IMR-90 (cell line): ENCODE measurements around the gene CDH23. TPM values are rescaled to one million over a fixed set of nuclear protein-coding genes. Genes with fewer than 3 reads are reported as not detected.

ENCODE experiments used
- ATAC-seq: fragments of 200-7000 bp; cut with Tn5 transposase; 2 replicates; pipeline ENCODE4 v1.9.1; 2020; ENCODE audit warnings: low read depth, mild to moderate bottlenecking, moderate library complexity
- BruUV-seq: library from RNA; stranded (reverse); fragments of 400-500 nt; replicated peaks from 2 replicates; lab custom pipeline; 2021; lab: Mats Ljungman, UMichigan
- CTCF ChIA-PET: fragments of 300-600 bp; formaldehyde crosslinking; extraction: SDS; loops from one replicate; lab custom pipeline; 2021; ENCODE audit warnings: antibody characterized with exemption; lab: Yijun Ruan, JAX
- POLR2A ChIA-PET: fragments of 300-600 bp; sonication (Branson Sonifier 250); formaldehyde crosslinking; loops from one replicate; lab custom pipeline; 2022; ENCODE audit warnings: antibody characterized with exemption; ENCODE audit not compliant: unreplicated experiment; lab: Charles Lee
- DNase-seq: peaks from one replicate; pipeline ENCODE4 v3.0.0; 2013
- H2AFZ ChIP-seq: replicated peaks from 2 replicates; pipeline ENCODE3; 2013; ENCODE audit warnings: low read length, mild to moderate bottlenecking; ENCODE audit not compliant: poor library complexity
- H2AK5ac ChIP-seq: 2 replicates; pipeline ENCODE4 v1.6.1; 2013; ENCODE audit warnings: low read depth, low read length, inconsistent platforms
- H2AK9ac ChIP-seq: replicated peaks from 2 replicates; pipeline ENCODE3; 2013; ENCODE audit warnings: mild to moderate bottlenecking, low read depth, low read length, moderate library complexity; ENCODE audit not compliant: poor library complexity
- H2BK120ac ChIP-seq: 2 replicates; pipeline ENCODE4 v1.6.1; 2013; ENCODE audit warnings: low read depth, low read length, inconsistent platforms
- H2BK15ac ChIP-seq: 3 replicates; pipeline ENCODE4 v1.6.1; 2013; ENCODE audit warnings: low read depth, low read length, inconsistent platforms
- H2BK20ac ChIP-seq: 2 replicates; pipeline ENCODE4 v1.6.1; 2013; ENCODE audit warnings: low read depth, mild to moderate bottlenecking, inconsistent platforms, low read length, moderate library complexity
- H2BK5ac ChIP-seq: 2 replicates; pipeline ENCODE4 v1.6.1; 2013; ENCODE audit warnings: mild to moderate bottlenecking, low read depth, low read length, inconsistent platforms; ENCODE audit not compliant: poor library complexity, severe bottlenecking
- H3K14ac ChIP-seq: replicated peaks from 2 replicates; pipeline ENCODE4 v1.6.1; 2013; ENCODE audit warnings: low read depth, low read length, inconsistent platforms
- H3K18ac ChIP-seq: 2 replicates; pipeline ENCODE4 v1.6.1; 2013; ENCODE audit warnings: low read depth, low read length, control low read depth
- H3K23ac ChIP-seq: 2 replicates; pipeline ENCODE4 v1.6.1; 2013; ENCODE audit warnings: low read depth, low read length, inconsistent platforms
- H3K27ac ChIP-seq: 2 replicates; pipeline ENCODE4 v1.5.1; 2013; ENCODE audit warnings: mild to moderate bottlenecking, control low read depth, low read length; ENCODE audit not compliant: insufficient read depth
- H3K27me3 ChIP-seq: 2 replicates; pipeline ENCODE4 v1.6.1; 2013; ENCODE audit warnings: low read length; ENCODE audit not compliant: control insufficient read depth, insufficient read depth
- H3K36me3 ChIP-seq: 2 replicates; pipeline ENCODE4 v1.6.1; 2013; ENCODE audit warnings: low read length, mixed read lengths; ENCODE audit not compliant: control insufficient read depth, insufficient read depth
- H3K4ac ChIP-seq: 2 replicates; pipeline ENCODE4 v1.6.1; 2013; ENCODE audit warnings: low read depth, low read length, inconsistent platforms
- H3K4me1 ChIP-seq: 2 replicates; pipeline ENCODE4 v1.6.1; 2013; ENCODE audit warnings: low read length, mixed read lengths; ENCODE audit not compliant: control insufficient read depth, insufficient read depth
- H3K4me2 ChIP-seq: 2 replicates; pipeline ENCODE4 v1.6.1; 2013; ENCODE audit warnings: low read depth, mild to moderate bottlenecking, control low read depth, low read length, moderate library complexity
- H3K4me3 ChIP-seq: 2 replicates; pipeline ENCODE4 v1.5.1; 2013; ENCODE audit warnings: low read depth, mild to moderate bottlenecking, control low read depth, low read length, moderate library complexity; ENCODE audit not compliant: insufficient read depth
- H3K56ac ChIP-seq: 2 replicates; pipeline ENCODE4 v1.6.1; 2013; ENCODE audit warnings: low read length, inconsistent platforms; ENCODE audit not compliant: insufficient read depth; ENCODE audit errors: extremely low read depth
- H3K79me1 ChIP-seq, 2 experiments: 2 replicates each; pipeline ENCODE4 v1.6.1; 2013; ENCODE audit warnings: low read length in 2 of 2, inconsistent platforms in 1 of 2, low read depth in 1 of 2
- H3K9ac ChIP-seq: 2 replicates; pipeline ENCODE4 v1.6.1; 2013; ENCODE audit warnings: low read depth, low read length, control low read depth
- H3K9me1 ChIP-seq: 2 replicates; pipeline ENCODE4 v1.6.1; 2013; ENCODE audit warnings: low read length, inconsistent platforms; ENCODE audit not compliant: insufficient read depth
- H3K9me3 ChIP-seq: 2 replicates; pipeline ENCODE4 v1.6.1; 2013; ENCODE audit warnings: low read length; ENCODE audit not compliant: control insufficient read depth, insufficient read depth
- H4K20me1 ChIP-seq: 2 replicates; pipeline ENCODE4 v1.6.1; 2013; ENCODE audit warnings: low read length, inconsistent platforms; ENCODE audit not compliant: insufficient read depth
- H4K5ac ChIP-seq: 2 replicates; pipeline ENCODE4 v1.6.1; 2013; ENCODE audit warnings: mild to moderate bottlenecking, low read depth, low read length, control low read depth
- H4K8ac ChIP-seq, 2 experiments: 2 replicates each; pipeline ENCODE4 v1.6.1; 2013; ENCODE audit warnings: low read depth in 2 of 2, low read length in 2 of 2, control low read depth in 1 of 2, inconsistent platforms in 1 of 2
- H4K91ac ChIP-seq: 2 replicates; pipeline ENCODE4 v1.6.1; 2013; ENCODE audit warnings: low read depth, low read length, inconsistent platforms; ENCODE audit not compliant: insufficient read depth
- BHLHE40 ChIP-seq: fragments of 150-350 bp; IDR thresholded peaks from 2 replicates; pipeline ENCODE4 v1.6.1; 2016; ENCODE audit warnings: mild to moderate bottlenecking, low read depth, low read length
- CHD1 ChIP-seq: IDR thresholded peaks from 2 replicates; pipeline ENCODE4 v1.6.1; 2012; ENCODE audit warnings: low read depth, low read length, improper control_type of control experiment
- CTCF ChIP-seq: conservative IDR thresholded peaks from 2 replicates; pipeline ENCODE4 v1.5.1; 2012; ENCODE audit warnings: mild to moderate bottlenecking, low read depth, low read length, improper control_type of control experiment
- ELK1 ChIP-seq: fragments of 150-350 bp; IDR thresholded peaks from 2 replicates; pipeline ENCODE4 v1.6.1; 2016; ENCODE audit warnings: low read depth, mild to moderate bottlenecking, low read length, moderate library complexity, borderline replicate concordance
- FOS ChIP-seq: fragments of 150-350 bp; IDR thresholded peaks from 2 replicates; pipeline ENCODE4 v1.6.1; 2016; ENCODE audit warnings: low read depth, low read length
- MAFK ChIP-seq: IDR thresholded peaks from 2 replicates; pipeline ENCODE4 v1.6.1; 2012; ENCODE audit warnings: low read depth, low read length, improper control_type of control experiment
- MAZ ChIP-seq: IDR thresholded peaks from 2 replicates; pipeline ENCODE4 v1.6.1; 2012; ENCODE audit warnings: low read depth, mild to moderate bottlenecking, low read length, improper control_type of control experiment, moderate library complexity, borderline replicate concordance
- POLR2A ChIP-seq: IDR thresholded peaks from 2 replicates; pipeline ENCODE4 v1.6.1; 2012; ENCODE audit warnings: mild to moderate bottlenecking, low read depth, low read length
- RAD21 ChIP-seq: IDR thresholded peaks from 2 replicates; pipeline ENCODE4 v1.6.1; 2012; ENCODE audit warnings: low read length, improper control_type of control experiment
- RFX5 ChIP-seq: IDR thresholded peaks from 2 replicates; pipeline ENCODE4 v1.8.0; 2012; ENCODE audit warnings: low read depth, mild to moderate bottlenecking, low read length, moderate library complexity
- USF2 ChIP-seq: fragments of 150-350 bp; IDR thresholded peaks from 2 replicates; pipeline ENCODE4 v1.6.1; 2017; ENCODE audit warnings: mild to moderate bottlenecking, antibody characterized with exemption, low read length, low read depth
- WGBS, 2 experiments: methylation state at CpG; one replicate each; pipeline versions ENCODE4 v1.1.5 to v1.1.7; 2013; ENCODE audit warnings: missing lambda C conversion rate in 2 of 2; ENCODE audit not compliant: insufficient read length in 1 of 2; ENCODE audit errors: extremely low coverage in 2 of 2; 5-methylcytosine and 5-hydroxymethylcytosine counted together
- dilution Hi-C: fragments of 300-500 bp; cut with HindIII; formaldehyde crosslinking; loops from one replicate; pipeline ENCODE4 v1.14.3; 2018; ENCODE audit warnings: low sequenced_read_pairs; ENCODE audit not compliant: unreplicated experiment
- in situ Hi-C: fragments of 300-500 bp; cut with MboI; formaldehyde crosslinking; loops from 3 replicates; pipeline ENCODE4 v1.14.3; 2019; ENCODE audit warnings: low sequenced_read_pairs, inconsistent platforms, mixed read lengths
- intact Hi-C: fragments of 100-400 bp; cut with micrococcal nuclease; formaldehyde crosslinking; loops from 2 replicates; pipeline ENCODE4 v1.10.0; 2022
- polyA plus RNA-seq, 3 experiments: library from polyadenylated mRNA; depleted of rRNA; stranded (reverse); fragments of >200 nt; gene quantifications; 2 replicates each; pipeline ENCODE4 v1.2.3, GENCODE V29; 2012; ENCODE audit warnings: low replicate concordance in 1 of 3
- total RNA-seq: library from RNA; depleted of rRNA; stranded (reverse); fragments of >200 nt; gene quantifications from 2 replicates; pipeline ENCODE4 v1.2.3, GENCODE V29; 2012

Gene CDH23
- total and polyA plus RNA-seq, 2 of the 4 experiments (the other 2 are of a cell fraction): under 0.01 to 0.03 TPM

- H2AK9ac ChIP-seq: no peak overlapping the region
- CTCF ChIA-PET: no interaction called here
- no peak overlapping the region for H3K9ac ChIP-seq
- H3K27me3 ChIP-seq: peaks cover 44% of the 10 kb centered on the region
- H3K27ac ChIP-seq: no peak overlapping the region
- H2BK5ac ChIP-seq: no peak overlapping the region
- H3K56ac ChIP-seq: no peak overlapping the region
- 33% methylated on average over 4 of the region's 5 CpGs; no CpG with 5 or more reads in 1 of the 2 experiments for WGBS, 2 experiments
- no peaks in the 10 kb centered on the region for H3K79me1 ChIP-seq
- in situ Hi-C loops: no loop called here
- no TSS peak for BruUV-seq
- intact Hi-C loops: no loop called here
- H2BK20ac ChIP-seq: no peak overlapping the region
- H2BK15ac ChIP-seq: no peak overlapping the region
- H4K5ac ChIP-seq: no peak overlapping the region
- no peaks in the 10 kb centered on the region for H3K9me1 ChIP-seq
- no peak overlapping the region for H3K18ac ChIP-seq
- H3K36me3 ChIP-seq: no peaks in the 10 kb centered on the region
- H2AK5ac ChIP-seq: no peak overlapping the region
- H4K91ac ChIP-seq: no peak overlapping the region
- H3K4me1 ChIP-seq: no peaks in the 10 kb centered on the region
- H3K9me3 ChIP-seq: no peaks in the 10 kb centered on the region
- no peak overlapping the region for H3K14ac ChIP-seq
- ATAC-seq (no peak), DNase-seq (no peak)
- no peak overlapping the region for H2AFZ ChIP-seq
- no peak overlapping the region for H3K4me2 ChIP-seq
- POLR2A ChIA-PET: no interaction called here
- no peak overlapping the region for H3K4ac ChIP-seq
- H4K20me1 ChIP-seq: no peaks in the 10 kb centered on the region
- H3K4me3 ChIP-seq: no peak overlapping the region
- dilution Hi-C loops: no loop called here
- no peak overlapping the region for H3K23ac ChIP-seq
- H4K8ac ChIP-seq: no peak overlapping the region
- TF ChIP-seq CTCF (no peak), RFX5 (no peak), MAFK (no peak), POLR2A (no peak), FOS (no peak), RAD21 (no peak), CHD1 (no peak), MAZ (no peak), ELK1 (no peak), BHLHE40 (no peak), USF2 (no peak)
- H2BK120ac ChIP-seq: no peak overlapping the region
Measured at GRCh38 chr10:71667387-71667752, 270.6 kb downstream of the CDH23 start.
